ENCODE data around the gene SPATS2L. TPM values are rescaled to one million over a fixed set of nuclear protein-coding genes. Genes with fewer than 3 reads are reported as not detected.

The SPATS2L gene
- total RNA-seq, 1 donor from 2014 or later: 120 TPM

DNA sequence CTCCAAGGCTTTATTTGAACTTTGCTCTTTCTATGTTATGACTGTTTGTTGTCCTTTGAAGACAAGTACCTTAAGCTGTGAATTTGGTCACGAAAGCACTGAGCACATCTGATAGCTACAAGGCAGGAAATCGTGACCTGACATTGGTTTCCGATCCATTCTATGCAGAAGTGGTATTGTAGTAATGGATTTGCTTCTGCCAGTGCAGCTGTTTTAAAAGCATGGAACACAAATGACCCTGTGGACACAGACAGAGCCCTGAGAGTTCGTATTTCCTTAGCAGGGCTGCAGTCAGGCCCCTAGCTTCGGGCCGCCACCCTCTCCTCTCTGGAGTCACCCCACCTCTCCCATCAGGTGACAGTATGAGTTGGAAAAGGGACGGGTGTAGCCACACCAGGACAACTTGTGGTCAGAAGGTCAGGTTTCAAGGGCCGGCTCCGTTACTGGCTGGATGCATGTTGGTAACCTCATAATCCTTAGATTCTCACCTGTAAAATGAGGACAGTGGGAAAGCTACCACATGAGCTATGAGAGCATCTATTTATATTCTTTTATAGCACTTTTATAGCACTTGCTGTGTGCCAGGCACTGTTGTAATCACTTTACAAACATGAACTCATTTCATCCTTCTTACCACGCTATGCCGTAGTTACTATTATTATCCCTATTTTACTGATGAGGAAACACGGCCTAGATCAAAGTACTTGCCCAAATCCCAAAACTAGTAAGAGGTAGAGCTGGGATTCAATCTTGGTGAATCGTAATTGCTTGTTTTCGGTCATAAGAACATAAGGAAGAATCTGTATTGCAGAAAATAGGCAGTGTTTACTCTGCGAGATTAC, 70.2 kb downstream of the SPATS2L start:
- DNase-seq (ENCODE audit: low spot score): no peak

DNA sequence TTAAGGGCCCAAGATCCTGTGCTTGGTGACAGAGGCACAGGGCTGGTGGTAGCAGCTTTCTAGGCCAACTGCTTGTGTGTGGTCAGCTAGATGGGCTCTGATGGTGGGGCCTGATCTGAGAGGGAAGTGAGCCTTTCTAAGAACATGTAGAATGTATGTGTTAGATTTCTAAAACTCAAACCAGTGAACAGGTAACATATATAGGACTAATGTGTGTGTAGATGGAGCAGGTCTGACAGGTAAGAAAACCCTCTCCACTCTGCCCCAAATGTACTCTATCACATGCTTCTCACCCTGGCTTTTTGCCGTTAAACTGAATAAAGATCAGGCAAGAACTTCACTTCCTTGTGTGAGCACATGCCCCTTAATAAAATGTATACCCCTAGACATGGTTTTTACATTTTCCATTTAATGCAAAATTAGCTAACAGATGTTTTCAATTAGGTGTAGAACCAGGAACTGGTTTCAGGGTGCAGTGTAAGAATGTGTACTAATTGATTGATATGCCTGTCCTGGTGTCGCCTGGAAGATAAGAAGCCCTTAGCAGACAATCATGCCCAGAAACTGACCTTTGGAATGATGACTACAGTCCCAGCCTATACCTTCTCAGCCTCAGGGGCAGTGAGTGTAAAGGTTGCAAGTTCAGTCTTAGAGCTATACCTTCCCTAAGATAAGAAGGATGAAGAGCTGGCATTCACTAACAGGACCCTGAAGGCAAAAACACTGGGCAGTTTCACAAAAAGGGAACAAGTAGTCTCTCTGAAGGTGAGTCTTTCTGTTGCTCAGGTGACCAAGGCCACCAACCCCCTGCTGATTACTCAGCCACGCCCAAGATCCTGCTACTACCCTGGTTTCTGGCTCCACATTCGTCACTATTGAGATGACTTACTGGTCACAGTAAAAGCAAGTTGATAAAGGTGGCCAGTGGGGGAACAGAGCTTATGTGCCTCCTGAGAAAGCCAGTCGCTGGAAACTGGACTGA, 71.2 kb downstream of the SPATS2L start:
- DNase-seq (ENCODE audit: low spot score): no peak

DNA sequence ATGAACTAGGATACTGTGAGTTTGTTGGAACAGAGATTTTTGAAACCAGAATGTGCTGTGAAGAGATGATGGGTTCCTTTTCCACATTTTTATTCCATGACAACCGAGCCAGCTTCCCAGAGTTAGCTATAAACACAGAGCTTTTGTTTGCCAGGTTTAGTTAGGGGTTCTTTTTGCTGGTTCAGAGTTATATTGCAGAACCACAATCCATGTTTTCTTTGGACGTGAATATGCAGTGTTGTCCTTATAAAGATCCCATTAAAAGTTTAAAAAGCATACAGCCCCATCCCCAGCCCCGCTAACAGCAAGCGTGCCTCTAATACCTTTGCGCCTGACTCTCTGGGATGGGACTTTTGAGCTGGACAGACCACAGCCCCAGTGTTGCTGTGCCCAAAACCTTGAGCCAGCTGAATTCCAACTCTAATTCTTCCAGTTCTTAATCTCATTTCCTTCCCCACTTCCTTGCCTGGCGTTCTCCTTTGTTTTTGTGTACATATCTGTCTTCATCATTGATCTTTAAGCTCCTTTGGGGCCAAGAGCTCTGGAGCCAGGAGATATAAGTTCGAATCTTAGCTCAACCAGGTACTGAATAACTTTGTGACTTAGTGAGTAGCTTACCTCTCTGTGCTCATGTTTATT, 72.3 kb downstream of the SPATS2L start:
- DNase-seq (ENCODE audit: low spot score): peak; percentile 25

DNA sequence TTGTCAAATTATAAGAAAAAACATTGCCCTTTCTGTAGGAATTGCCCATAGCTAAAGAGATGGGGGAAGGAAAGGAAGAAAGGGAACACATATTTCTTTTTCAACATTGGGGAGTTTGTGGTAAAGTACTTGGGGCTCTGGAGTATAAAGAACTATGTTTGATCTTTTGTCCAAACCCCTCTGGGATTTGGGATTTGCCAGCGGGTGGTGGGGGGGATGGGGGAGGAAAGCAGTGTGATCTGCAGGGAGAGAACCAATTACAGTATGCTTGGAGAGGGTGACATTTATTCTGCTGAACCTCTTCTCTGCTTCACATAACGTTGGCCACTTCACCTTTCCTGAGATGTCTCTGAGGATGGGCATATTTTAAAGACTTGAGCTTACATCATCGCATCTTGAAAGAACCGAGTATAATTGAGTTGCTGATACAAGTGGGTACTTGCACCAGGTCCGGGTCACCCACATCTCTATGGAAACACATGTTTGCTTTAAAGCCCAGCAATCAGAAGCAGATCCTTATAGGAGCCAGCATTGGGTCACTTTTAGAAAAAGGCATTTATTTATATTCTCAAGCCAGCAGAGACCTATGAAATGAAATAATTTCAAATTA, 73.1 kb downstream of the SPATS2L start:
- DNase-seq (ENCODE audit: low spot score): no peak

DNA sequence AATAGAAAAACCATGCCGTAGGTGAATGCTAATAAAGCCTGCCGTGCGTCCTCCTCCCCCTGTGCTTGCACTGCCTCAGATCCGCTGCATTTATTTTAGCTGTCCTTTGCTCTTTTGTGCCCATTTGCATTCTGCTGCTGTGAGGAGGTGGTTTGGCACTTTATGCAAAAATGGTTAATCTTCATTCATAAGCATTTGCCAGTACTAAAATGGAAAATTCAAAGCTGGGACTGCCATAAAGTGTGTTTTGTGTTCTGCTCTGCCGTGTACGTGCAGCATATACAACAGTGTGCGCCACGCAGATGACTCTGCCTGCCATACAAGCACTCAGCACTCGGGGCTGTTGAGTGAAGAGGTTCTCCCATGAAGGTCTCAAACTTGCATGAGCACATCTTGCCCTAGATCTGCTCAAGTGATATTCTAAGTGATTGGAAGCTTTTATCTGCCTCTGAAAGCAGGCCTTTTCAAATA, 73.6 kb downstream of the SPATS2L start:
- DNase-seq (ENCODE audit: low spot score): no peak

DNA sequence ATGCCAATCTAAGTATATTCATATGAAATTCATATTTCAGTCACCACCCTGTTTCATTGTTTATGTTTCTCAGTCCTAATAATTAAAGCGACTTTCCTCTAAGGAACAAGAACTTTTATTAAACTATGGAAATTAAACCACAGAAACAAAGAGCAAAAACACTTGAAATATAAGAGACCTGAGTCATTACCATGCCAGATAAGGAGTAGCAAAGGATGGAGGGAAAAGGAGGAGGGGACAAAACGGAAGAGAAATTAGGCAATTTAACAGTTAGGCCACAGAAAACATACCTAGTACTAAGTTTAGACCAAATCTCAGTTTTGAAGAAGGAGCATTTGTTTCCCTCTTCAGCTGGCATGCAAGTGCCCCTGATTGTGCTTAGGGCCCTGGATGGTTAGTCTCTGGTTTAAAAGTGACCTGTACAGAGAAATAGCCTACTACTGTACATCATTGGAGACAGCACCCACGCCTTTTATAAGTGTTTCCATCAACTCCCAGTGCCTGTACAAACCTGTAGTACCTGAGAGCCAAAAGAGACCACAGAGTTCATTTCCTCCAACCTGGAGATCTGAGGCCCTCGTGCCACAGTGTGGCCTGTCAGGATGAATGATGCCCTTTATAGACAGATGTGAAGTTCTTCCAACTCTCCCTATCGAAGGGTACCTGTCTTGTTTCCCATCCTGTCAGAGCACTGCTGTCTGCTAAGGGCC, 74.5 kb downstream of the SPATS2L start:
- no peak for DNase-seq (ENCODE audit: low spot score)

DNA sequence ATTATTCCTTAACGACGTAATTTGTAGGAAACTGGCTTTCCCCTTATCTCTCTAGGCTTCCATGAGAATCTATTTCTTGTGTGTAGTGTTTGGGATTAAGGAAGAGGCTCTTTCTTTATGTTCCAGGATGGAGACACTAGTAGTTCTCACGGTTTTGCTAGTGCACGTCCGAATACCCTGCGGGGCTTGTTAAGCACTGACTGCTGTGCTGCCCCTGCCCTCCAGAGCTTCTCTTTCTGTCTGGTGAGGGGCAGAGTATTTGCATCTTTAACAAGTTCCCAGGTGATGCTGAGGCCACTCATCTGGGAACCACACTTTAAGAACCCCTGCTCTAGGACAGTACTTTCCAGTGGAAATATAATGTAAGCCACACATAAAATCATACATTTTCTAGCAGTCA, 76.4 kb downstream of the SPATS2L start:
- DNase-seq (ENCODE audit: low spot score): no peak

DNA sequence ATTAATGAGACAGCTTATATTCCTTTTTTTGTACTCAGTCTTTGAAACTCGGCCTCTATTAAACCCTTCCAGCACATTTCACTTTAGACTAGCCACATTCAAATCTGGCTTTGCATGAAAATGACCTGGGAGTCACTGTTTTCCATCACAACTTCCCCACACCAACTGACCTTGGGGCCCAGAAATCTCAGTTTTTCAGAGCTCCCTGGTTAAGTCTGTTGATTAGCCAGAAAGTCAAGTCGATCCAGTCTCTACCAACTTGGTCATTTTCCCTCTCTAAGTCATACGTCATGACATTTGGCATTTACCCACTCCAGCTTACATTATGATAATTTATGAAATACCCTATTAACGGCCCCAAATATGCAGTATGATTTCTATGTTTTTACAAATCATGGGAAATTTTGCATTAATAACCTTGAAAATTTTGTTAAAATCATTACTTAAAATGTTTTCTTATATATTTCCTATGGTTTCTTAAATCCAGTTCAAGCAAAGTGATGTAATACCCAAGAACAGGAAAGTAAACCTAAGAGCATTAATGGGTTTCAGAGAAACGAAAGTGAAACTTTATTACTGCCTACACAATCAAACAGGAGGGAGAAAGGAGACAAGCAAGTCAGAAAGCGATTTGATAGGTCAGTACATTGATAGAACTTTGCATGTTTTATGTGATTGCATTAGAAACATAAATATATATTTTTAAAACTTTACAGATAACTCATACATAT, 77.1 kb downstream of the SPATS2L start:
- DNase-seq (ENCODE audit: low spot score): peak; percentile 67

DNA sequence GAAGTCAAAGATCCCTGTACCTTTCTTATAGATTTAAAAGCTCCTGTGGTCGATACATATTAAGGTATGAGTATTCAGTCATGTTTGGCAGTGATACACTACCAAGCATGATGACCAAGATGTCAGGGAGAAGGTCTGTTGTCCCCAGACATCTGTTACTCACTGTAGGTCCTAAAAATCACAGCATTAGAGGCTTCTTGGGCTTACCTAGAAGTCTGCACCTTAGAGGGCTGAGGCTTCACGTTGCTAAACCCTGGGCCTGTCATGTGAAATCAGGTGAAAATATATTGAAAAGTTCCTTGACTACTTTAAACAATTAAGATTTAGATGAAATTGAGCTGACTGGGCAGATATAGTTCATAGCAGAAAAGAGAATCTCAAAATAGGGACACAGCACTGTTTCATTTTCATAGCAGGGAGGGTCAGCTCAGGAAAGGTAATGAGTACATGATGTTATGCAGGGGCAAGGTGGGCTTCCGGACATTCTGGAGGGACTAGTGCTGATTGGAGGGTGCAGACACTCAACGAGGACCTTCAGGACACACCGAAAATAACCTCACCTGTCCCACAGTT, 78.7 kb downstream of the SPATS2L start:
- DNase-seq (ENCODE audit: low spot score): no peak

DNA sequence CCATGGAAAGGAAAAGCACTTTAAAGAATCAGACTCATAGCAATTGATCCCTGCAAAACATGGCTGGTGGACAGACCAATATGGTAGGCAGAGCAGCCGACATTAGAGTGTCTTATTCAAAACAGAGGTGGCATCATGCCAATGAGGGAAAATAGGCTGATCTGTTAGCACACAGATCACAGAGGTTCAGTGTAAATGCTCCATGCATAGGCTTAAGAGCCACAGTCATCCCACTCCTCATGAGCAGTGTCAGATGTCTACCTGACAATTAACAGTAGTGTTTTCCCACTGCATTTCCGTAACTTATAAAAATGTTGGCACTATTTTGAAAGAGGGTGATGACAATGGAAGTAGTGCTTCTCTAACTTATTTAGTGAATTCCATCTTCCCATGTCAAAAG, 86.7 kb downstream of the SPATS2L start:
- no peak for DNase-seq (ENCODE audit: low spot score)

DNA sequence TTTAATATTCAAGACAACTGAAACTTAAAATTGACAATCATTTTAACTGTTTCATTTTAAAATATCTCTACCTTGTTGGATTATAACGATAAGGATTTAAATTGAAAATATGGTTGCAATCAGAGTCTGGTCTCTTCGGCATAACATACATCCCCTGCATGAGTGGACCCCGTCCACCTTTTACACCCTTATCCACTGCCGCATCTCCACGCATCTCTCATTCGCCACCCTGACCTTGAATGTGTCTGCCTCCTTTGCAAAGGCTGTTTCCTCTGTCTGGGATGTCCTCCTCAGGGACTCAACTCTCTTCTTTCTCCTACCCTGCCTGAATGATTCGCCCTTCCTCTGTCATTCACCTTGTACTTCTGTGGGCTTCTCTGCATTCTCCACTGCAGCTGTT, 87.6 kb downstream of the SPATS2L start:
- DNase-seq (ENCODE audit: low spot score): no peak

DNA sequence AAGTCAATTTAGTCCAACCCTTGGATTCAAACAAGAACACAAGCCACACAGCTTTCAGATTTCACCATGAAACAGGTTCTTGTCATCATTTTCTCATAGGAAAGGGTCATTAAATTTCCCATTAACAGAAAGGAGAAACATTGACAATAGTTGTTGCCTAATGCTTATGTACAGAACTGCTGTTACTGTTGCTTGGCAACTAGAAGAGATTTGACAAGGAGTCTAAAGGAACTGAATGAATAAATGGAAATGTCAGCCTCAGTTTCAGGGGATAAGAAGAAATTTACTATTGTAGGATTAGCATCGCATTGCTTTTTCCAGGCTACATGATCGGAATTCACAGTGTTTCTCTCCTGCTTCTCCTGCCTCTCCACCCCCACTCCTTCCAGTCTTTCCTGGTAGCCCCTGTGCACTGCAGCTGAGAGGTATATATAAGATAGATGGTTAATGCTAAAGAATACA, 90.3 kb downstream of the SPATS2L start:
- peak; percentile 21 for DNase-seq (ENCODE audit: low spot score)

DNA sequence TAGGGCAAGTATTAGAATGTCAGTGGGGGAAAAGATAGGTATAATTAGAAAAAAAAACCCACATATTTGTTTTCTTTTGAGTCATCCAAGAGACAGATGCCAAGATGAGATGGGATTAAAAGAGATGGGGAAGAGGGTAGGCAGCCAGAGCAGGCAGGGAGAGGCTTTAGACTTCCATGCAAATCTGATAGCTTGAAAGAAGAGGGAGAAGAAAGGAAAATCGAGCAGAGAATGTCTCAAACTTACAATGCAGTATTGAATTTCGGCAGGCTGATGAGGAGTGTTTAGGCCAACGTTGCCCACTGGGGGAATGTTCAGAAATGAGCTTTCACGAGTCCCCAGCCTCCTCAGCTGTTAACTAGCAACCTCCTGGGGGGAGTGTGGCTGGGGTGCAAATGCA, 91.3 kb downstream of the SPATS2L start:
- DNase-seq (ENCODE audit: low spot score): no peak

DNA sequence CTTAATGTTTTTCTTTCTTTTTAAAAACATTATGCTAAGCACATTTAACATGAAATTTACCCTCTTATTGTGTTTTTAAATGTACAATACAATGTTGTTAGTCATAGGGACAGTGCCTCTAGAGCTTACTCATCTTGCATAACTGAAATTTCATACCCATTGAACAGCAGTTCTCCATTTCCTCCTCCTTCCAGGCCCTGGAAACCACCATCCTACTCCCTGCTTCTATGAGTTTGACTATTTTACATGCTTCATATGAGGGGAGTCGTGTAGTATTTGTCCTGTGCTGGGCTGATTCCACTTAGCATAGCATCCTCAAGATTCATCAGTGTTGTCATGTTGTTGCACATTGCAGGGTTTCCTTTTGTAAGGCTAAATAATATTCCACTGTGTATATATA, 92.6 kb downstream of the SPATS2L start:
- DNase-seq (ENCODE audit: low spot score): no peak

DNA sequence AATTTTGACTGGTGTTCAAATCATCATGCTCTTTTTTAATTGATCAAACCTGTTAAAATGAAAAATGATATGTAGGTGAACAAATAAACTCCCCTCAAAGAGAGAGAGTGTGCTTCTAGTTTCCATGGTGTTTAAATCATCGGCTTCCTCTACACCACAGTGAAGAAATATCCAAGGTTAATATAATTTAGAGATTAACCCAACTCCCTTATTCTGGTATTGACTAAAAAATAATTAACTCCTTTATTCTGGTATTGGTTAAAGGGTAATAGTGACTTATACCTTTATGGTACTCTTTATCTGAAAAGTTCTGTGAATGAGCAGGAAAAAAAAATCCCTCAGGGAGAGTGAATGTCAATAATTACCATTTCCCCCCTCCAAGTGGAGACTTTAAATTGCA, 93.1 kb downstream of the SPATS2L start:
- no peak for DNase-seq (ENCODE audit: low spot score)

DNA sequence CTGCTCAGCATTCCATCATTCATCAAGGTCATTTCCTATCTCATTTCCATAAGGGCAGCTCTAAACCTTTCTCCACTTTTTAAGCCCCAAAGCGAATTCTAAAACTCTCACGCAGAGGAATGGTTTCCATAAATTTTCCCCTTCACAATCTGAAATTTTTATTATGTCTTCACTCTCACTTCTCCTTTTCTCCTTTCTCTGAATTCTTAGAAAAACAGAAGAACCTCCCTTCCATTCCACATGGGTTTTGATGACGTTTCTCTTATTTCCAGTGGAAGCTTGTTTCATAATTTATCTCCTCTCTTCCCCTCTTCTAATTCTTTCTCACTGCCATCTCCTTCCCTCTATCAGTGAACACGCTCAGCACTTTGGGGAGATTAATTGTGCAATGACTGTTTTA, 97.3 kb downstream of the SPATS2L start:
- DNase-seq (ENCODE audit: low spot score): no peak

DNA sequence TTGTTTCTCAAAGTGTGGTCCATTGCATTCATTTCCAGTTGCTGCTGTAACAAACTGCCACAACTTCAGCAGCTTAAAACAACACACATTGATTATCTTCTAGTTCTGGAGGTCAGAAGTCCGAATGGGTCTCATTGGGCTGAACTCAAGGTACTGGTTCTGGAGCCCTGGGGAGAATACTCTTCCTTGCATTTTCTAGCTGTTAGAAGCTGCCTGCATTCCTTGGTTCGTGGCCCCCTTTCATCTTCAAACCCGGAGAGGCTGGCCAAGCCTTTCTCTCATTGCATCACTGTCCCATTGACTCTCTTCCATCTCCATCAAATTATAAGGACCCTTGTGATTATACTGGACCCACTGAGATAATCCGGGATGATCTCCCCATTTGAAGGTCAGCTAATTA, 98.1 kb downstream of the SPATS2L start:
- DNase-seq (ENCODE audit: low spot score): no peak

DNA sequence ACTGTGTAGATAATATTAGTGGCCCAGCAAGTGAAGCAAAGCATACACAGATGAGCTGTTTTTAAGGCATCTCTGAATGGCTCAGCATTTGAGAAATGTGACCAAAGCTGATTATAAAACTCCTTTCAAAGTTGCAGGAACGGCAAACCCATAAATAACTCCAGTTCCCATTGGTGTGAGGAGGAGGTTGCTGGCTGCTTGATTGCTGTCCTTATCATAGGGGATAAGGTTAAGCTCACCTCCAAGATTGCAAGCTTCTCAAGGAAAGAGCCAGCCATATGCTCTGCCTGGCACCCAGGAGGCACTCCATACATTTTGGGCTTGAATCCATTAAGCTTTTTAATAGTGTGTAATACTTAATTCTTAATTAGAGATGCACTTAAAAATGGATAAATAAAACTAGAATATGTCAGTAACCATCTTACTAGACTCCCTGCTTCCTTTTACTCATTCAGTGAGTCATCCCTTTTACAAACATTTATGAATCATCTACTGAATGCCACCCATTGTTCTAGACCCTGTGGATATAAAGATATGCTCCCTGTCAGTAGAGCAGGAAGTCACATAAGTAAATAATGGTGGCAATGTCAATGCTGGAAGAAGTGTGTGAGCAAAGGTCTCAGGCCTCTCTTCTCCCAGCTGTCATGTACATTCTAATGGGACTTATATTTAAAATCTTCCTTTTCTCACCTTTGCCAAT, 99.3 kb downstream of the SPATS2L start:
- DNase-seq (ENCODE audit: low spot score): peak; percentile 59

DNA sequence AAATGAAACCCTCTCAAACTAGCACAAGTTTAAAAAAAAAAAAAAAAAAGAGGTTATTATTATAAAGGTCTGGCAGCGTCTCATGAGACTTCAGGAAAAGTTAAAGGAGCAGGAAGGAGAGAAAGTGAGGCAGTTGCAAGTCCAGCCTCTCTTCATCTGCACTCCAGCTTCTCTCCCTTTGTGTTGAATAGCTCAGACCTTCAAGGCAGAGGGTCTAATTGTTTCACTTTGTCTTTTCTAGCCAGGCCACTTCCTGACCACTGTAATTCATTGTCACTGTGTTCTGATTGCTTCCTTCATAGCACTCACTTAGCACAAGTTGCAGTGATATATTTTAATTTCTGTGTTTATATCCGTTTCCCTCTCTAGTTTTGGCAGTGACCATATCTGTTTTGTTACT, 99.9 kb downstream of the SPATS2L start:
- DNase-seq (ENCODE audit: low spot score): no peak

Measured in umbilical cord (tissue), 2 donors.